DND-41 (cell line): ENCODE measurements around the gene NHEJ1.

Source experiments
- ATAC-seq: fragments of 200-7000 bp; cut with Tn5 transposase; 3 replicates; pipeline ENCODE4 v1.9.1; 2021; ENCODE audit warnings: low read depth; ENCODE audit not compliant: insufficient read depth
- DNase-seq: peaks from one replicate; pipeline ENCODE4 v3.0.0-alpha.2; 2020
- H2AFZ ChIP-seq: 2 replicates; pipeline ENCODE4 v1.6.0; 2012; ENCODE audit warnings: low read depth, low read length
- H3K27ac ChIP-seq: 2 replicates; pipeline ENCODE4 v1.5.1; 2012; ENCODE audit warnings: low read length, inconsistent platforms
- H3K27me3 ChIP-seq: fragments of 200-600 bp; sonication (generic); 2 replicates; pipeline ENCODE4 v1.6.0; 2012; ENCODE audit warnings: low read length, mild to moderate bottlenecking, inconsistent platforms; ENCODE audit not compliant: insufficient read depth, poor library complexity
- H3K36me3 ChIP-seq: 2 replicates; pipeline ENCODE4 v1.5.1; 2012; ENCODE audit warnings: low read length, inconsistent platforms; ENCODE audit not compliant: insufficient read depth
- H3K4me1 ChIP-seq: 2 replicates; pipeline ENCODE4 v1.5.1; 2012; ENCODE audit warnings: mild to moderate bottlenecking, low read length; ENCODE audit not compliant: insufficient read depth
- H3K4me2 ChIP-seq: 2 replicates; pipeline ENCODE4 v1.6.0; 2012; ENCODE audit warnings: mild to moderate bottlenecking, moderate library complexity, low read length, inconsistent platforms; ENCODE audit not compliant: insufficient read depth
- H3K4me3 ChIP-seq, 2 experiments: fragments of 200-600 bp in 1 of 2; shearing (Covaris generic) in 1 of 2; 2 replicates each; pipeline ENCODE4 v1.5.1; 2012 to 2016; ENCODE audit warnings: inconsistent platforms in 2 of 2, low read length in 2 of 2, mild to moderate bottlenecking in 2 of 2, low read depth in 1 of 2, moderate library complexity in 1 of 2
- H3K79me2 ChIP-seq: 2 replicates; pipeline ENCODE4 v1.6.0; 2012; ENCODE audit warnings: low read length, inconsistent platforms; ENCODE audit not compliant: insufficient read depth
- H3K9ac ChIP-seq: 2 replicates; pipeline ENCODE4 v1.6.0; 2012; ENCODE audit warnings: low read depth, mild to moderate bottlenecking, inconsistent platforms, low read length, moderate library complexity
- H3K9me3 ChIP-seq: 2 replicates; pipeline ENCODE4 v1.5.1; 2012; ENCODE audit warnings: low read length, moderate library complexity, mild to moderate bottlenecking, inconsistent platforms; ENCODE audit not compliant: insufficient read depth, severe bottlenecking
- H4K20me1 ChIP-seq: 2 replicates; pipeline ENCODE4 v1.6.0; 2012; ENCODE audit warnings: low read length; ENCODE audit not compliant: insufficient read depth
- EZH2 ChIP-seq: IDR thresholded peaks from 3 replicates; pipeline ENCODE4 v1.6.1; 2012; ENCODE audit warnings: borderline replicate concordance, low read depth, mild to moderate bottlenecking, moderate library complexity, low read length, inconsistent platforms; ENCODE audit not compliant: severe bottlenecking
- TF ChIP-seq, protein P1 (sequence below): IDR thresholded peaks from 2 replicates; pipeline ENCODE4 v1.5.1; 2012; ENCODE audit warnings: borderline replicate concordance, low read length, moderate library complexity, mild to moderate bottlenecking; ENCODE audit not compliant: poor library complexity, severe bottlenecking; ENCODE audit errors: extremely low read depth

Gene NHEJ1

DNA sequence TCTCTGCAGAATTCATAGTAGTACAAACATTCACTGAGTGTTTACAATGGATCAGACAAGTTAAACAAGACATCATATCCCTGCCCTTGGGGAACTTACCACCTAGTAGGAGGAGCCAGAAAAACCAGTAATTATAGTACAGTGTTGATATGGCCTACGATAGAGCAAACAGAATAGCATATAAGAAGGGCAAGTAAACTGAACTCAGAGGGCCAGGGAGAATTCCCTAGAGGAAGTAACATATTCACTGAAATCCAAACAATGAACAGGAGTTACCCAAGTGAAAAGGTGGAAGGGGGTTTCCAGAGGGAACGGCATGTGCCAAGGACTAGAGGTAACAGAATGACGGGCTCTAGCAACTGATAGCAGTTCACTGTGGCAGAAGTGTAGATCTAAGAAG is 34.1 kb downstream of the NHEJ1 start:
- no peak overlapping the region for H2AFZ ChIP-seq
- no peak for TF ChIP-seq EZH2
- TF ChIP-seq, protein P1, sequence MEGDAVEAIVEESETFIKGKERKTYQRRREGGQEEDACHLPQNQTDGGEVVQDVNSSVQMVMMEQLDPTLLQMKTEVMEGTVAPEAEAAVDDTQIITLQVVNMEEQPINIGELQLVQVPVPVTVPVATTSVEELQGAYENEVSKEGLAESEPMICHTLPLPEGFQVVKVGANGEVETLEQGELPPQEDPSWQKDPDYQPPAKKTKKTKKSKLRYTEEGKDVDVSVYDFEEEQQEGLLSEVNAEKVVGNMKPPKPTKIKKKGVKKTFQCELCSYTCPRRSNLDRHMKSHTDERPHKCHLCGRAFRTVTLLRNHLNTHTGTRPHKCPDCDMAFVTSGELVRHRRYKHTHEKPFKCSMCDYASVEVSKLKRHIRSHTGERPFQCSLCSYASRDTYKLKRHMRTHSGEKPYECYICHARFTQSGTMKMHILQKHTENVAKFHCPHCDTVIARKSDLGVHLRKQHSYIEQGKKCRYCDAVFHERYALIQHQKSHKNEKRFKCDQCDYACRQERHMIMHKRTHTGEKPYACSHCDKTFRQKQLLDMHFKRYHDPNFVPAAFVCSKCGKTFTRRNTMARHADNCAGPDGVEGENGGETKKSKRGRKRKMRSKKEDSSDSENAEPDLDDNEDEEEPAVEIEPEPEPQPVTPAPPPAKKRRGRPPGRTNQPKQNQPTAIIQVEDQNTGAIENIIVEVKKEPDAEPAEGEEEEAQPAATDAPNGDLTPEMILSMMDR: no peak
- no peak overlapping the region for H3K9ac ChIP-seq
- no peaks in the 10 kb centered on the region for H3K79me2 ChIP-seq
- no peaks in the 10 kb centered on the region for H3K9me3 ChIP-seq
- H4K20me1 ChIP-seq: peaks cover 9% of the 10 kb centered on the region; the same call in 1 of the 2 replicates
- ATAC-seq (no peak), DNase-seq (no peak)
- H3K4me2 ChIP-seq: no peak overlapping the region
- no peaks in the 10 kb centered on the region for H3K27me3 ChIP-seq
- no peak overlapping the region for H3K4me3 ChIP-seq
- H3K4me1 ChIP-seq: no peaks in the 10 kb centered on the region
- no peak overlapping the region for H3K27ac ChIP-seq
- H3K36me3 ChIP-seq: no peaks in the 10 kb centered on the region

DNA sequence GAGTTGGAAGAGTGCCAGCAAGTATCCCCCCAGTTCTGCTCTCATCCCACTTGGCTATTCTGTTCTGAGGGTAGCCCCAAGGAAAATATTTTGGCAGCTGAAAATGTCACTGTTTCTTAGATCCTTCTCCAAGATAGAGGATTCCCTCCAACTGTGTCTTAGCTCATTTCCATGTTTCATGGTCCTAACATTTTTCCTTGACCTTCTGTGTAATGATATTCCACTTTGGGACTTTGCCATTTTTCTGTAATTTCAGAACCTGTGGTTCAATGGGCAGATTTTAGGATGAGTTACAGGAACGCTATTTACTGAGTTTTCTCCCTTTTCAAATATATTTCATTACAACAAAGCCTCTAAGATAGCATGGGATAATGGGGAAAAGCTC is 34.7 kb downstream of the NHEJ1 start:
- H3K36me3 ChIP-seq: no peaks in the 10 kb centered on the region
- peaks cover 9% of the 10 kb centered on the region; the same call in 1 of the 2 replicates for H4K20me1 ChIP-seq
- no peaks in the 10 kb centered on the region for H3K79me2 ChIP-seq
- no peaks in the 10 kb centered on the region for H3K9me3 ChIP-seq
- DNase-seq (no peak), ATAC-seq (no peak)
- H3K4me3 ChIP-seq: no peak overlapping the region
- no peak overlapping the region for H2AFZ ChIP-seq
- H3K27me3 ChIP-seq: no peaks in the 10 kb centered on the region
- H3K4me1 ChIP-seq: no peaks in the 10 kb centered on the region
- no peak overlapping the region for H3K9ac ChIP-seq
- H3K27ac ChIP-seq: no peak overlapping the region
- no peak overlapping the region for H3K4me2 ChIP-seq
- TF ChIP-seq EZH2: no peak
- TF ChIP-seq, protein P1: no peak

GRCh38 chr2:219125225-219125885 is 35.3 kb downstream of the NHEJ1 start:
- Histone ChIP-seq H3K4me3 (no peak overlapping the region), H3K27ac (no peak overlapping the region), H3K27me3 (no peaks in the 10 kb centered on the region), H3K79me2 (no peaks in the 10 kb centered on the region), H3K9ac (no peak overlapping the region), H3K4me2 (no peak overlapping the region), H3K36me3 (no peaks in the 10 kb centered on the region), H3K4me1 (no peaks in the 10 kb centered on the region), H4K20me1 (peaks cover 9% of the 10 kb centered on the region; the same call in 1 of the 2 replicates), H2AFZ (no peak overlapping the region), H3K9me3 (no peaks in the 10 kb centered on the region)
- TF ChIP-seq, protein P1: no peak
- no peak for TF ChIP-seq EZH2
- DNase-seq (no peak), ATAC-seq (no peak)
